ENCODE data around the gene ATP8A1. TPM values are rescaled to one million over a fixed set of nuclear protein-coding genes. Genes with fewer than 3 reads are reported as not detected.

The ATP8A1 gene
- polyA plus RNA-seq, 4 donors = 5.1 to 90.1 (median 9.4) TPM

GRCh38 chr4:42543762-42544161, 113.1 kb downstream of the ATP8A1 start:
- no peaks in the 10 kb centered on the region for H3K4me1 ChIP-seq (ENCODE audit: control insufficient read depth in 3 of 3, insufficient read depth in 2 of 3, low read depth in 1 of 3, low read length in 2 of 3)
- H3K27ac ChIP-seq (ENCODE audit: low read depth in 1 of 3, low read length in 2 of 3) = no peak overlapping the region
- H3K9me3 ChIP-seq (ENCODE audit: control insufficient read depth in 2 of 2, insufficient read depth in 1 of 2, low read depth in 1 of 2, low read length in 1 of 2) = no peaks in the 10 kb centered on the region
- no peaks in the 10 kb centered on the region for H3K27me3 ChIP-seq (ENCODE audit: control insufficient read depth in 3 of 3, insufficient read depth in 3 of 3, low read length in 3 of 3)
- DNase-seq (no peak), FAIRE-seq (no peak)
- peaks cover 0 to 2% (median 0%) of the 10 kb centered on the region in 3 donors for H3K36me3 ChIP-seq (ENCODE audit: control insufficient read depth in 3 of 3, insufficient read depth in 2 of 3, low read depth in 1 of 3, low read length in 3 of 3)
- 89 to 98% (median 95%) methylated on average over 2 of the region's 2 CpGs for WGBS, 3 donors
- no peak overlapping the region for H3K4me3 ChIP-seq (ENCODE audit: low read depth in 1 of 3, low read length in 3 of 3)

DNA sequence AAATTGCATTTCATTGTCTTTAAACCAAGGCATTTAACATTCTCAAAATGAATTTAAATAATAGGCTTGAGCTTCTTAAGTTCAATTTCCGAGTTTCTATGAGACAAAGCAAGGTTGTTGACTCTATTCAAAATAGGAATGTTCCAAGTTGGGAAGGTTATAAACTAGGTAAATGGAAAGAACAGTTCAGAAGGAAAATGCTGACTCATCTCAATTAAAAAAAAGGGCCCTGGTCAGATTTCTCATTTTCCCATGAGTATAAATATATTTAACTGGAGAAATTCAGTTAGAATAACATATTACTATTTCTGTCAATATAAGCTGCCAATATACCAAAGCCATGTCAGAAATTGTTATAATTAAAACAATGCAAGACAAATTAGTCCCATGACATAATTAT, 113.8 kb downstream of the ATP8A1 start:
- DNase-seq = no peak
- no peak overlapping the region for H3K4me3 ChIP-seq (ENCODE audit: low read depth in 1 of 3, low read length in 3 of 3)
- H3K36me3 ChIP-seq (ENCODE audit: control insufficient read depth in 3 of 3, insufficient read depth in 2 of 3, low read depth in 1 of 3, low read length in 3 of 3) = peaks cover 0 to 2% (median 0%) of the 10 kb centered on the region in 3 donors
- no peak for FAIRE-seq
- 89 to 94% (median 92%) methylated on average over 1 of the region's 1 CpG for WGBS, 3 donors
- H3K4me1 ChIP-seq (ENCODE audit: control insufficient read depth in 3 of 3, insufficient read depth in 2 of 3, low read depth in 1 of 3, low read length in 2 of 3) = no peaks in the 10 kb centered on the region
- H3K27ac ChIP-seq (ENCODE audit: low read depth in 1 of 3, low read length in 2 of 3) = no peak overlapping the region
- H3K27me3 ChIP-seq (ENCODE audit: control insufficient read depth in 3 of 3, insufficient read depth in 3 of 3, low read length in 3 of 3) = no peaks in the 10 kb centered on the region
- H3K9me3 ChIP-seq (ENCODE audit: control insufficient read depth in 2 of 2, insufficient read depth in 1 of 2, low read depth in 1 of 2, low read length in 1 of 2) = no peaks in the 10 kb centered on the region

- no peaks in the 10 kb centered on the region for H3K36me3 ChIP-seq (ENCODE audit: control insufficient read depth in 3 of 3, insufficient read depth in 2 of 3, low read depth in 1 of 3, low read length in 3 of 3)
- FAIRE-seq (no peak), DNase-seq (peak in 1 of 2 donors; percentile 7)
- H3K4me3 ChIP-seq (ENCODE audit: low read depth in 1 of 3, low read length in 3 of 3) = no peak overlapping the region
- 85 to 100% (median 95%) methylated on average over 1 of the region's 1 CpG for WGBS, 3 donors
- H3K9me3 ChIP-seq (ENCODE audit: control insufficient read depth in 2 of 2, insufficient read depth in 1 of 2, low read depth in 1 of 2, low read length in 1 of 2) = no peaks in the 10 kb centered on the region
- H3K4me1 ChIP-seq (ENCODE audit: control insufficient read depth in 3 of 3, insufficient read depth in 2 of 3, low read depth in 1 of 3, low read length in 2 of 3) = no peaks in the 10 kb centered on the region
- H3K27ac ChIP-seq (ENCODE audit: low read depth in 1 of 3, low read length in 2 of 3) = no peak overlapping the region
- H3K27me3 ChIP-seq (ENCODE audit: control insufficient read depth in 3 of 3, insufficient read depth in 3 of 3, low read length in 3 of 3) = no peaks in the 10 kb centered on the region
Measured at GRCh38 chr4:42541647-42542046, 115.3 kb downstream of the ATP8A1 start.

DNA sequence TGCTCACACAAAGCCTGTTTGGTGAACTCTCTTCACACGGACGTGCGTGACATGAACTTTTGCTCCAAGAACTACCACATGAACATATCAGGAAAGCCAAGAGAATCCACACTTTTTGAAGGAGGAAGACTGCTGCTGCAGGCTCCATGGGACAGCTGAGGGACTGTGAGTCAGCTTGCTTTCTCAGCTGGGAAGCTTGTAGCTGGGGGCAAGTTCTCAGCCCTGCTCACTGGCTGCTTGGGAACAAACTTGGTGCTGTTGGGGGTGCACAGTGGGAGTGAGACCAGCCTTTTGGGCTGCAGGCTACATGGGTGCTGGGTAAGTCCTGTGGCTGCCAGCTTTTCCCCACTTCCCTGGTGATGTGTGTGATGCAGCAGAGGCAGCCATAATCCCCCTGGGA, 123.9 kb downstream of the ATP8A1 start:
- no peak overlapping the region for H3K27ac ChIP-seq (ENCODE audit: low read depth in 1 of 3, low read length in 2 of 3)
- no peaks in the 10 kb centered on the region for H3K27me3 ChIP-seq (ENCODE audit: control insufficient read depth in 3 of 3, insufficient read depth in 3 of 3, low read length in 3 of 3)
- no peak for FAIRE-seq
- WGBS, 3 donors = 95 to 97% (median 95%) methylated on average over 3 of the region's 3 CpGs
- H3K36me3 ChIP-seq (ENCODE audit: control insufficient read depth in 3 of 3, insufficient read depth in 2 of 3, low read depth in 1 of 3, low read length in 3 of 3) = peaks cover 0 to 31% (median 4%) of the 10 kb centered on the region in 3 donors
- no peak for DNase-seq
- H3K4me3 ChIP-seq (ENCODE audit: low read depth in 1 of 3, low read length in 3 of 3) = no peak overlapping the region
- H3K4me1 ChIP-seq (ENCODE audit: control insufficient read depth in 3 of 3, insufficient read depth in 2 of 3, low read depth in 1 of 3, low read length in 2 of 3) = no peaks in the 10 kb centered on the region
- H3K9me3 ChIP-seq (ENCODE audit: control insufficient read depth in 2 of 2, insufficient read depth in 1 of 2, low read depth in 1 of 2, low read length in 1 of 2) = no peaks in the 10 kb centered on the region

GRCh38 chr4:42531341-42532030, 125.4 kb downstream of the ATP8A1 start:
- H3K4me3 ChIP-seq (ENCODE audit: low read depth in 1 of 3, low read length in 3 of 3) = no peak overlapping the region
- no peaks in the 10 kb centered on the region for H3K9me3 ChIP-seq (ENCODE audit: control insufficient read depth in 2 of 2, insufficient read depth in 1 of 2, low read depth in 1 of 2, low read length in 1 of 2)
- H3K4me1 ChIP-seq (ENCODE audit: control insufficient read depth in 3 of 3, insufficient read depth in 2 of 3, low read depth in 1 of 3, low read length in 2 of 3) = no peaks in the 10 kb centered on the region
- DNase-seq (no peak), FAIRE-seq (no peak)
- WGBS, 3 donors = 88 to 92% (median 89%) methylated on average over 4 of the region's 4 CpGs
- peaks cover 0 to 31% (median 4%) of the 10 kb centered on the region in 3 donors for H3K36me3 ChIP-seq (ENCODE audit: control insufficient read depth in 3 of 3, insufficient read depth in 2 of 3, low read depth in 1 of 3, low read length in 3 of 3)
- H3K27ac ChIP-seq (ENCODE audit: low read depth in 1 of 3, low read length in 2 of 3) = no peak overlapping the region
- no peaks in the 10 kb centered on the region for H3K27me3 ChIP-seq (ENCODE audit: control insufficient read depth in 3 of 3, insufficient read depth in 3 of 3, low read length in 3 of 3)

DNA sequence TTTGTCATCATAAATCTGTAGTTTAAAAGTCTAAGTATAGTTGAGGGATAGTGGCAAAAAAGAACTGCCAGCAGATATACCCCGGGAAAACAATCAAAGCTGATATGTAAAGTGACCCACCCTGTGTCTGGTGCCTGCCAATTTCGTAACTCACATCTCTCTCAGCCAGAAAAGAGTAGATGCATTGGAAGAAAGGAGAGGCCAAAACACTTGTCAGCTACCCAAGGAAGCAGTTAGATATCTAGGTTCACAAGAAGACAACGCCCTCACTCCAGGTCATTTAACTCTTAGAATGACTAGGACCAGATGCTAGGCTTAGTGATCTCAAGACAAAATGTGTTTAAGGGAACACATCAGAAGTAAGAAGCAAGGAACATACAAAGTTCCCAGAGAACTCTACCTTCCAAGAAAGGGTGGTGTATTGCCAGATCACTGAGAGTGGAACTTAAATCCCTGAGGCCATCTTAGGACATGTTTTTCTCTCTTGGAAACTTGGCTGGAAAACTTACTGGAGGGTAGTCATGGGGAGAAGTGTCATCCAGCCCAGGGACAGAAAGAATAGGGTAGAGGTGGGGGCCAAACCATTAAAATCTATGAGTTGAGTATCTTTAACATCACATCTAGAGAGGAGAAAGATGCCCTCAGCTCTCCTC, 133.7 kb downstream of the ATP8A1 start:
- H3K27ac ChIP-seq (ENCODE audit: low read depth in 1 of 3, low read length in 2 of 3) = no peak overlapping the region

DNA sequence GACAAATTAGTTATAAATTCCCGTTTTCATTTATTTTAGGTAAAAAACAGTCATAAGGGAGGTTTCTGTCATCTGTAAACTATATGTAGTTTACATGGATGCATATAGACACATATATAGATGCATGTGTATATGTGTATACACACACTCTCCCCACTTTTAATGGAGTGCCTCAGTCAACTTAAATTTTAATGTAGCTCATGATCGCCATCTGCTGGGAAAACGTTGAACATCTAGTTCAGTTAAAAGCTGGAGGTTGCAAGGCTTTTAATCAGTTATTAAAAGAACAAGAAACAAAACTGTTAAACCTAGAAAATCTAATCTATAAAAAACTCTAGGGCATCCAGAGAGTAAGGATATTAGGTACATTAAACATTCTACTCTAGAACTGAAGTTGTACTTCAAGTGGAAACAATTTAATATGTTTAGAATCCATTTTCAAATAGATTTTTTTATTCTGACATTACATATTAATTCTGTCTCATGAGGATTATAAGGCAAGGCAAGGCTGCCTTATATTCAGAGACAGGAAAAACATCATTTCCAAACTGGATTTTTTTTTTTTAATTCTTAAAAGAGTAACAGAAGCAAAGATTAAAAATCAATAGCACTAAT, 137.0 kb downstream of the ATP8A1 start:
- Histone ChIP-seq H3K4me3 (ENCODE audit: low read depth in 1 of 3, low read length in 3 of 3) (no peak overlapping the region), H3K27me3 (ENCODE audit: control insufficient read depth in 3 of 3, insufficient read depth in 3 of 3, low read length in 3 of 3) (no peaks in the 10 kb centered on the region), H3K9me3 (ENCODE audit: control insufficient read depth in 2 of 2, insufficient read depth in 1 of 2, low read depth in 1 of 2, low read length in 1 of 2) (no peaks in the 10 kb centered on the region), H3K27ac (ENCODE audit: low read depth in 1 of 3, low read length in 2 of 3) (no peak overlapping the region), H3K36me3 (ENCODE audit: control insufficient read depth in 3 of 3, insufficient read depth in 2 of 3, low read depth in 1 of 3, low read length in 3 of 3) (peaks cover 0 to 12% (median 8%) of the 10 kb centered on the region in 3 donors), H3K4me1 (ENCODE audit: control insufficient read depth in 3 of 3, insufficient read depth in 2 of 3, low read depth in 1 of 3, low read length in 2 of 3) (no peaks in the 10 kb centered on the region)
- peak; percentile 68 to 69 for DNase-seq
- FAIRE-seq = peak; percentile 76
- WGBS, 3 donors = 21 to 26% (median 22%) methylated on average over 3 of the region's 3 CpGs

More for the DNA sequence above, 133.7 kb downstream of the ATP8A1 start:
- no peaks in the 10 kb centered on the region for H3K4me1 ChIP-seq (ENCODE audit: control insufficient read depth in 3 of 3, insufficient read depth in 2 of 3, low read depth in 1 of 3, low read length in 2 of 3)
- WGBS, 3 donors = 65 to 73% (median 68%) methylated on average over 3 of the region's 3 CpGs
- no peaks in the 10 kb centered on the region for H3K9me3 ChIP-seq (ENCODE audit: control insufficient read depth in 2 of 2, insufficient read depth in 1 of 2, low read depth in 1 of 2, low read length in 1 of 2)
- no peaks in the 10 kb centered on the region for H3K27me3 ChIP-seq (ENCODE audit: control insufficient read depth in 3 of 3, insufficient read depth in 3 of 3, low read length in 3 of 3)
- peaks cover 0 to 10% (median 8%) of the 10 kb centered on the region in 3 donors for H3K36me3 ChIP-seq (ENCODE audit: control insufficient read depth in 3 of 3, insufficient read depth in 2 of 3, low read depth in 1 of 3, low read length in 3 of 3)
- DNase-seq (no peak), FAIRE-seq (no peak)
- H3K4me3 ChIP-seq (ENCODE audit: low read depth in 1 of 3, low read length in 3 of 3) = no peak overlapping the region

DNA sequence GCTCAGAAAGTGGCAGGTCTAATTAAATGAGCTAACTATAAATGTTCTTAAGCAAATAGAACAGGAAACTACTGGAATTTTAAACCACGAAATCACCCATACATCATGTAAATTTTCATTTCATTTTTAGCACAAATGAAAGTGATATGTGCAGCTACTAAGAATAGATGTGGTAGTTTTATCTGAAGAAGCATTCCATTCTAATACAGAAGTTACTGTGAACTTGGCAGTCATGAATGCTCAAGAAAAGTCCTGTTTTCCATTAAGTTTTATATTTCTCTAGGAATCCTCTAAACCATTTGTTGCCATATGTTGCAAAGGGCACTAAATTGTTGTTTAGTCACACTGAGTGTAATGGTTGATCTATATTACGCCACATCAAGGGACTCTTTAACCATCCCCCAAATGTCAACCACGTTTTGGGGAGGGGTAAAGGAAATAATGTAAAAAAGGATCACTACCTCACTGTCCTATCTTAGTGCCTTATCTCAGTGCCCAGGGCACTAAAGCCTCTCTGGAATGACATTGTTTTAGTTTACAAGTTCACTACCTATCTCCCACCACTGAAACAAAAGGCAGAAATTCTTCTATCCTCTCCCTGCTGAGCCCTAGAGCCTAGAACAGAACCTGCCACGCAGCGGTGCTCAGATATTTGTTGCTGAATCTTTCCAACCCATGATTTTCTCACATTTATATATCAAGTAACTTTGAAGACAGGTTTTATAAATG, 141.6 kb downstream of the ATP8A1 start:
- peaks cover 0 to 8% (median 1%) of the 10 kb centered on the region in 3 donors for H3K36me3 ChIP-seq (ENCODE audit: control insufficient read depth in 3 of 3, insufficient read depth in 2 of 3, low read depth in 1 of 3, low read length in 3 of 3)
- no peaks in the 10 kb centered on the region for H3K27me3 ChIP-seq (ENCODE audit: control insufficient read depth in 3 of 3, insufficient read depth in 3 of 3, low read length in 3 of 3)
- FAIRE-seq (no peak), DNase-seq (no peak)
- H3K4me1 ChIP-seq (ENCODE audit: control insufficient read depth in 3 of 3, insufficient read depth in 2 of 3, low read depth in 1 of 3, low read length in 2 of 3) = no peaks in the 10 kb centered on the region
- WGBS, 3 donors = 77 to 81% (median 79%) methylated on average over 5 of the region's 5 CpGs
- H3K4me3 ChIP-seq (ENCODE audit: low read depth in 1 of 3, low read length in 3 of 3) = no peak overlapping the region
- H3K9me3 ChIP-seq (ENCODE audit: control insufficient read depth in 2 of 2, insufficient read depth in 1 of 2, low read depth in 1 of 2, low read length in 1 of 2) = no peaks in the 10 kb centered on the region
- H3K27ac ChIP-seq (ENCODE audit: low read depth in 1 of 3, low read length in 2 of 3) = no peak overlapping the region
